Measurements from ENCODE around the gene ABHD5.
"Not testable (repeated sequence)": the region's sequence is repeated elsewhere in the genome, so short reads cannot be mapped to it uniquely, and the experiment has no call there.

The ABHD5 gene

GRCh38 chr3:43648957-43649356 lies 41.8 kb upstream of the ABHD5 start:
- DNase-seq (ENCODE audit: low spot score) (no peak), ATAC-seq (ENCODE audit: low read depth) (no peak)
- no peak for TF ChIP-seq CTCF (IDR thresholded peaks at IDR 0.05; ENCODE audit: poor library complexity, severe bottlenecking)
- no peaks in the 10 kb centered on the region for H3K9me3 ChIP-seq (ENCODE audit: severe bottlenecking)
- H3K4me3 ChIP-seq (ENCODE audit: severe bottlenecking): no peak overlapping the region
- H3K36me3 ChIP-seq (ENCODE audit: low read depth): no peaks in the 10 kb centered on the region
- no peak overlapping the region for H3K27ac ChIP-seq (ENCODE audit: poor library complexity, severe bottlenecking)
- H3K27me3 ChIP-seq (ENCODE audit: insufficient read depth, poor library complexity, severe bottlenecking): no peaks in the 10 kb centered on the region
- H3K4me1 ChIP-seq (ENCODE audit: insufficient read depth, poor library complexity, severe bottlenecking): no peaks in the 10 kb centered on the region

- no peak for TF ChIP-seq CTCF (IDR thresholded peaks at IDR 0.05; ENCODE audit: poor library complexity, severe bottlenecking)
- H3K4me3 ChIP-seq (ENCODE audit: severe bottlenecking): no peak overlapping the region
- H3K9me3 ChIP-seq (ENCODE audit: severe bottlenecking): no peaks in the 10 kb centered on the region
- no peaks in the 10 kb centered on the region for H3K27me3 ChIP-seq (ENCODE audit: insufficient read depth, poor library complexity, severe bottlenecking)
- ATAC-seq (ENCODE audit: low read depth): no peak
- no peak overlapping the region for H3K27ac ChIP-seq (ENCODE audit: poor library complexity, severe bottlenecking)
- no peaks in the 10 kb centered on the region for H3K36me3 ChIP-seq (ENCODE audit: low read depth)
- no peaks in the 10 kb centered on the region for H3K4me1 ChIP-seq (ENCODE audit: insufficient read depth, poor library complexity, severe bottlenecking)
- DNase-seq (ENCODE audit: low spot score): no peak
Measured at GRCh38 chr3:43649365-43649968, 41.3 kb upstream of the ABHD5 start.

DNA sequence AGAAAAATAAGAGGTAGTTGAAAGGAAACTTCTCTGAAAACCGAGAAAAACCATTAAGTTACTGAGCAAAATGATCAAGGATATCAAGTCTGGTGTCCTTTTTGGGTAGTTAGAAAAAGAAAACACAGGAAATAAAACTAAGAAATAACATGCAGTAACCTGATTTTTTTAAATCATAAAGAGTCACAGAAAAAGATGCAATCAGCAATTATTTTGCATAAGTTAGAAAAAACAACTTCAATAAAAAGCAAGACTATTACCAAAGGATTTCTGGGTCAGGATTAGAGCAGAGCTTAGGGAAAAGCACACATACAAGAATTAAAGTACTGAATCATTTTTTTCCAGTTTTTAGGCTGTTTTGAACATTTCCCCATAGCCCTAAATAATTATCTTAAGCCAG lies 40.4 kb upstream of the ABHD5 start:
- TF ChIP-seq CTCF (IDR thresholded peaks at IDR 0.05; ENCODE audit: poor library complexity, severe bottlenecking): no peak
- DNase-seq (ENCODE audit: low spot score) (no peak), ATAC-seq (ENCODE audit: low read depth) (no peak)
- Histone ChIP-seq H3K9me3 (ENCODE audit: severe bottlenecking) (no peaks in the 10 kb centered on the region), H3K27me3 (ENCODE audit: insufficient read depth, poor library complexity, severe bottlenecking) (no peaks in the 10 kb centered on the region), H3K4me1 (ENCODE audit: insufficient read depth, poor library complexity, severe bottlenecking) (no peaks in the 10 kb centered on the region), H3K4me3 (ENCODE audit: severe bottlenecking) (no peak overlapping the region), H3K36me3 (ENCODE audit: low read depth) (no peaks in the 10 kb centered on the region), H3K27ac (ENCODE audit: poor library complexity, severe bottlenecking) (no peak overlapping the region)

GRCh38 chr3:43656390-43656789 lies 34.3 kb upstream of the ABHD5 start:
- H3K27ac ChIP-seq (ENCODE audit: poor library complexity, severe bottlenecking); ATAC-seq (ENCODE audit: low read depth); H3K4me1 ChIP-seq (ENCODE audit: insufficient read depth, poor library complexity, severe bottlenecking); H3K4me3 ChIP-seq (ENCODE audit: severe bottlenecking); DNase-seq (ENCODE audit: low spot score); H3K9me3 ChIP-seq (ENCODE audit: severe bottlenecking); H3K36me3 ChIP-seq (ENCODE audit: low read depth); H3K27me3 ChIP-seq (ENCODE audit: insufficient read depth, poor library complexity, severe bottlenecking): not testable (repeated sequence)

DNA sequence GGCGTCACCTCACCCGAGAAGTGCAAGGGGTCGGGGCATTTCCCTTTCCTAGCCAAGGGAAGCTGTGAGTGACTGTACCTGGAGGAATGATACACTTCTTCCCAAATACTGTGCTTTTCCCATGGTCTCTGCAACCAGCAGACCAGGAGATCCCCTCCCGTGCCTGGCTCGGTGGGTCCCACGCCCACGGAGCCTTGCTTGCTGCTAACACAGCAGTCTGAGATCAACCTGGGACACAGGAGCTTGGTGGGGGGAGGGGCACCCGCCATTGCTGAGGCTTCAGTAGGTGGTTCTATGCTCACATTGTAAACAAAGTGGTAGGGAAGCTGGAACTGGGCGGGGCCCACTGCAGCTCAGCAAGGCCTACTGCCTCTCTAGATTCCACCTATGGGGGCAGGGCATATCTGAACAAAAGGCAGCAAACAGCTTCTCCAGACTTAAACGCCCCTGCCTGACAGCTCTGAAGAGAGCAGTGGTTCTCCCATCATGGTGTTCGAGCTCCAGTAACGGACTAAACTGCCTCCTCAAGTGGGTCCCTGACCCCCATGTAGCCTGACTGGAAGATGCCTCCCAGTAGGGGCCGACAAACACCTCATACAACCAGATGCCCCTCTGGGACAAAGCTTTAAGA lies 31.4 kb upstream of the ABHD5 start:
- Histone ChIP-seq H3K27me3 (ENCODE audit: insufficient read depth, poor library complexity, severe bottlenecking) (no peaks in the 10 kb centered on the region), H3K9me3 (ENCODE audit: severe bottlenecking) (no peaks in the 10 kb centered on the region), H3K36me3 (ENCODE audit: low read depth) (no peaks in the 10 kb centered on the region), H3K4me3 (ENCODE audit: severe bottlenecking) (no peak overlapping the region), H3K4me1 (ENCODE audit: insufficient read depth, poor library complexity, severe bottlenecking) (no peaks in the 10 kb centered on the region), H3K27ac (ENCODE audit: poor library complexity, severe bottlenecking) (no peak overlapping the region)
- no peak for TF ChIP-seq CTCF (IDR thresholded peaks at IDR 0.05; ENCODE audit: poor library complexity, severe bottlenecking)
- DNase-seq (ENCODE audit: low spot score) (no peak), ATAC-seq (ENCODE audit: low read depth) (no peak)

DNA sequence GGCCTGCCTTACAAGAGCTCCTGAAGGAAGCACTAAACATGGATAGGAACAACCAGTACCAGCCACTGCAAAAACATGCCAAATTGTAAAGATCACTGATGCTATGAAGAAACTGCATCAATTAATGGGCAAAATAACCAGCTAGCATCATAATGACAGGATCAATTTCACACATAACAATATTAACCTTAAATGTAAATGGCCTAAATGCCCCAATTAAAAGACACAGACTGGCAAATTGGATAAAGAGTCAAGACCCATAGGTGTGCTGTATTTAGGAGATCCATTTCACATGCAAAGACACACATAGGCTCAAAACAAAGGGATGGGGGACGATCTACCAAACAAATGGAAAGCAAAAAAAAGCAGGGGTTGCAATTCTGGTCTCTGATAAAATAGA lies 29.4 kb upstream of the ABHD5 start:
- H3K4me1 ChIP-seq (ENCODE audit: insufficient read depth, poor library complexity, severe bottlenecking); H3K36me3 ChIP-seq (ENCODE audit: low read depth); H3K9me3 ChIP-seq (ENCODE audit: severe bottlenecking); DNase-seq (ENCODE audit: low spot score); H3K27me3 ChIP-seq (ENCODE audit: insufficient read depth, poor library complexity, severe bottlenecking); H3K4me3 ChIP-seq (ENCODE audit: severe bottlenecking); ATAC-seq (ENCODE audit: low read depth); H3K27ac ChIP-seq (ENCODE audit: poor library complexity, severe bottlenecking): not testable (repeated sequence)

GRCh38 chr3:43665011-43665410 lies 25.7 kb upstream of the ABHD5 start:
- H3K4me3 ChIP-seq (ENCODE audit: severe bottlenecking); H3K9me3 ChIP-seq (ENCODE audit: severe bottlenecking); H3K27ac ChIP-seq (ENCODE audit: poor library complexity, severe bottlenecking); H3K4me1 ChIP-seq (ENCODE audit: insufficient read depth, poor library complexity, severe bottlenecking); ATAC-seq (ENCODE audit: low read depth); H3K36me3 ChIP-seq (ENCODE audit: low read depth); H3K27me3 ChIP-seq (ENCODE audit: insufficient read depth, poor library complexity, severe bottlenecking); DNase-seq (ENCODE audit: low spot score): not testable (repeated sequence)

Measured in RWPE2 (cell line).